HG03378 (cell line): ENCODE measurements around the gene ZAP70.
"Not testable (repeated sequence)": the region's sequence is repeated elsewhere in the genome, so short reads cannot be mapped to it uniquely, and the experiment has no call there.

Experiments used
- ATAC-seq: cut with Tn5 transposase; IDR thresholded peaks from one replicate; pipeline ENCODE4 v1.9.1; 2021; ENCODE audit warnings: mild to moderate bottlenecking, moderate library complexity; ENCODE audit not compliant: unreplicated experiment

The ZAP70 gene

GRCh38 chr2:97713296-97714083, at the start of gene ZAP70:
TSS of gene ZAP70 (plus strand) at chr2:97713576. CDS start at chr2:97724037, 10,461 bp downstream.
- ATAC-seq = no peak

- ATAC-seq = no peak
Measured at GRCh38 chr2:97663626-97663961, 49.8 kb upstream of the ZAP70 start.

GRCh38 chr2:97663962-97664635, 49.3 kb upstream of the ZAP70 start, which contains the start of gene ACTR1B:
TSS of gene ACTR1B (minus strand) at chr2:97664044. CDS start at chr2:97663890, 154 bp downstream.
- ATAC-seq = peak; percentile 86

GRCh38 chr2:97664636-97664970, 48.8 kb upstream of the ZAP70 start:
- no peak for ATAC-seq

- ATAC-seq = no peak
Measured at GRCh38 chr2:97669448-97669847, 43.9 kb upstream of the ZAP70 start, which contains the start of gene C2orf92. TSS of gene C2orf92 (plus strand) at chr2:97669713. CDS start at chr2:97669789, 76 bp downstream.

GRCh38 chr2:97670471-97670870, 42.9 kb upstream of the ZAP70 start:
- no peak for ATAC-seq

GRCh38 chr2:97671526-97671925, 41.9 kb upstream of the ZAP70 start:
- no peak for ATAC-seq

GRCh38 chr2:97672606-97673140, 40.7 kb upstream of the ZAP70 start:
- ATAC-seq = not testable (repeated sequence)

- ATAC-seq = no peak
Measured at GRCh38 chr2:97673182-97673914, 40.0 kb upstream of the ZAP70 start.

- ATAC-seq = no peak
Measured at GRCh38 chr2:97673915-97674283, 39.5 kb upstream of the ZAP70 start.

- ATAC-seq = no peak
Measured at GRCh38 chr2:97675430-97676113, 37.8 kb upstream of the ZAP70 start.

GRCh38 chr2:97676620-97677019, 36.8 kb upstream of the ZAP70 start:
- ATAC-seq = no peak

- no peak for ATAC-seq
Measured at GRCh38 chr2:97677480-97677879, 35.9 kb upstream of the ZAP70 start.

GRCh38 chr2:97678298-97678697, 35.1 kb upstream of the ZAP70 start:
- no peak for ATAC-seq

- ATAC-seq = not testable (repeated sequence)
Measured at GRCh38 chr2:97687235-97687634, 26.1 kb upstream of the ZAP70 start.

- peak; percentile 47 for ATAC-seq
Measured at GRCh38 chr2:97688062-97688827, 25.1 kb upstream of the ZAP70 start.

- ATAC-seq = no peak
Measured at GRCh38 chr2:97691166-97691565, 22.2 kb upstream of the ZAP70 start.

GRCh38 chr2:97693476-97693875, 19.9 kb upstream of the ZAP70 start:
- ATAC-seq = no peak

GRCh38 chr2:97695744-97696143, 17.6 kb upstream of the ZAP70 start:
- no peak for ATAC-seq
